Stimulated activated CD8-positive, alpha-beta memory T cell treated with anti-CD3 and anti-CD28 coated beads, Interleukin-4, amount 100 ng/mL, for 48 hours (primary cell): ENCODE data around the gene SERINC5.
"Not testable (repeated sequence)": the region's sequence is repeated elsewhere in the genome, so short reads cannot be mapped to it uniquely, and the experiment has no call there.

ENCODE experiments used
- DNase-seq: peaks from one replicate; pipeline ENCODE4 v3.0.0-alpha.2; 2020

Gene SERINC5

GRCh38 chr5:80255811-80256712 is at the start of gene SERINC5:
TSS of gene SERINC5 (minus strand) at chr5:80256048. CDS start at chr5:80255922, 126 bp downstream.
- peak; percentile 88 for DNase-seq

GRCh38 chr5:80302636-80303035 is 46.8 kb upstream of the SERINC5 start:
- DNase-seq = no peak

GRCh38 chr5:80301342-80301741 is 45.5 kb upstream of the SERINC5 start:
- not testable (repeated sequence) for DNase-seq

GRCh38 chr5:80300796-80301195 is 44.9 kb upstream of the SERINC5 start:
- DNase-seq = not testable (repeated sequence)

- DNase-seq = no peak
Measured at GRCh38 chr5:80300125-80300524, 44.3 kb upstream of the SERINC5 start.

GRCh38 chr5:80299601-80300000 is 43.8 kb upstream of the SERINC5 start:
- DNase-seq = no peak

GRCh38 chr5:80296121-80296520 is 40.3 kb upstream of the SERINC5 start:
- DNase-seq = no peak

- DNase-seq = no peak
Measured at GRCh38 chr5:80291761-80292160, 35.9 kb upstream of the SERINC5 start.

GRCh38 chr5:80289320-80289719 is 33.5 kb upstream of the SERINC5 start:
- no peak for DNase-seq

- no peak for DNase-seq
Measured at GRCh38 chr5:80288177-80288576, 32.3 kb upstream of the SERINC5 start.

- no peak for DNase-seq
Measured at GRCh38 chr5:80284720-80285119, 28.9 kb upstream of the SERINC5 start.

GRCh38 chr5:80283360-80283759 is 27.5 kb upstream of the SERINC5 start:
- DNase-seq = no peak

GRCh38 chr5:80282054-80282453 is 26.2 kb upstream of the SERINC5 start:
- no peak for DNase-seq

GRCh38 chr5:80277191-80277590 is 21.3 kb upstream of the SERINC5 start:
- no peak for DNase-seq

GRCh38 chr5:80276186-80276585 is 20.3 kb upstream of the SERINC5 start:
- no peak for DNase-seq

- DNase-seq = no peak
Measured at GRCh38 chr5:80275347-80275746, 19.5 kb upstream of the SERINC5 start.

GRCh38 chr5:80270543-80270942 is 14.7 kb upstream of the SERINC5 start:
- not testable (repeated sequence) for DNase-seq

GRCh38 chr5:80269991-80270438 is 14.2 kb upstream of the SERINC5 start:
- DNase-seq = no peak

GRCh38 chr5:80268916-80269315 is 13.1 kb upstream of the SERINC5 start:
- DNase-seq = no peak

GRCh38 chr5:80266566-80266965 is 10.7 kb upstream of the SERINC5 start:
- no peak for DNase-seq

- DNase-seq = no peak
Measured at GRCh38 chr5:80260461-80260860, 4.6 kb upstream of the SERINC5 start.

- no peak for DNase-seq
Measured at GRCh38 chr5:80259511-80260203, 3.8 kb upstream of the SERINC5 start.

GRCh38 chr5:80255431-80255810 is 427 bp downstream of the SERINC5 start:
- DNase-seq = peak; percentile 70
